Measurements from ENCODE around the gene CDIP1. TPM values are rescaled to one million over a fixed set of nuclear protein-coding genes. Genes with fewer than 3 reads are reported as not detected.

The CDIP1 gene
- total RNA-seq, 4 donors from 2014 or later: 16.2 to 40.2 (median 24.0) TPM

- Histone ChIP-seq H3K4me3 (no peak overlapping the region), H3K27me3 (no peaks in the 10 kb centered on the region), H3K36me3 (peaks cover 0 to 58% (median 7%) of the 10 kb centered on the region in 3 donors), H3K4me1 (peaks cover 0 to 7% (median 2%) of the 10 kb centered on the region in 4 donors), H3K27ac (no peak overlapping the region), H3K9me3 (no peaks in the 10 kb centered on the region)
- DNase-seq (ENCODE audit: low spot score in 2 of 2): no peak
- WGBS, 2 donors: 92 to 96% methylated on average over 10 of the region's 10 CpGs
- TF ChIP-seq CTCF (IDR thresholded peaks at IDR 0.05): no peak
- no peak for TF ChIP-seq POLR2A (IDR thresholded peaks at IDR 0.05)
- no peak for TF ChIP-seq EP300 (IDR thresholded peaks at IDR 0.05)
Observed at GRCh38 chr16:4468972-4469371, 69.6 kb downstream of the CDIP1 start.

GRCh38 chr16:4467916-4468315, 70.7 kb downstream of the CDIP1 start:
- Histone ChIP-seq H3K9me3 (no peaks in the 10 kb centered on the region), H3K4me1 (no peaks in the 10 kb centered on the region), H3K4me3 (no peak overlapping the region), H3K27me3 (no peaks in the 10 kb centered on the region), H3K27ac (no peak overlapping the region), H3K36me3 (peaks cover 0 to 68% (median 8%) of the 10 kb centered on the region in 3 donors)
- no peak for TF ChIP-seq EP300 (IDR thresholded peaks at IDR 0.05)
- no peak for TF ChIP-seq POLR2A (IDR thresholded peaks at IDR 0.05)
- no peak for TF ChIP-seq CTCF (IDR thresholded peaks at IDR 0.05)
- 94 to 97% methylated on average over 16 of the region's 16 CpGs for WGBS, 2 donors
- no peak for DNase-seq (ENCODE audit: low spot score in 2 of 2)

- TF ChIP-seq EP300 (IDR thresholded peaks at IDR 0.05) (no peak), CTCF (IDR thresholded peaks at IDR 0.05) (no peak), POLR2A (IDR thresholded peaks at IDR 0.05) (no peak)
- Histone ChIP-seq H3K36me3 (peaks cover 0 to 82% (median 8%) of the 10 kb centered on the region in 3 donors), H3K9me3 (no peaks in the 10 kb centered on the region), H3K27ac (no peak overlapping the region), H3K27me3 (no peaks in the 10 kb centered on the region), H3K4me1 (peaks cover 0 to 5% (median 0%) of the 10 kb centered on the region in 4 donors), H3K4me3 (no peak overlapping the region)
- DNase-seq (ENCODE audit: low spot score in 2 of 2): no peak
- WGBS, 2 donors: 88 to 91% methylated on average over 28 to 32 of the region's 32 CpGs
Observed at GRCh38 chr16:4465977-4466779, 72.4 kb downstream of the CDIP1 start.

- H3K27me3 ChIP-seq: no peaks in the 10 kb centered on the region
- DNase-seq (ENCODE audit: low spot score in 2 of 2): no peak
- H3K9me3 ChIP-seq: no peaks in the 10 kb centered on the region
- H3K4me1 ChIP-seq: peaks cover 0 to 16% (median 6%) of the 10 kb centered on the region in 4 donors
- WGBS, 2 donors: 77 to 86% methylated on average over 12 to 21 of the region's 22 CpGs
- peaks cover 0 to 85% (median 3%) of the 10 kb centered on the region in 3 donors for H3K36me3 ChIP-seq
- TF ChIP-seq EP300 (IDR thresholded peaks at IDR 0.05): no peak
- no peak for TF ChIP-seq POLR2A (IDR thresholded peaks at IDR 0.05)
- no peak for TF ChIP-seq CTCF (IDR thresholded peaks at IDR 0.05)
- no peak overlapping the region for H3K27ac ChIP-seq
- no peak overlapping the region for H3K4me3 ChIP-seq
Observed at GRCh38 chr16:4463522-4464163, 74.9 kb downstream of the CDIP1 start.
